ENCODE measurements around the gene YARS1.
A peak's percentile ranks its signal among the peaks of the same experiment; 100 is the strongest.

The YARS1 gene

GRCh38 chr1:32755810-32756159 lies 61.4 kb downstream of the YARS1 start:
- H3K4me3 Mint-ChIP-seq = peak overlapping the region; percentile 97
- H3K9me3 Mint-ChIP-seq = no peaks in the 10 kb centered on the region
- TF ChIP-seq, protein P1, sequence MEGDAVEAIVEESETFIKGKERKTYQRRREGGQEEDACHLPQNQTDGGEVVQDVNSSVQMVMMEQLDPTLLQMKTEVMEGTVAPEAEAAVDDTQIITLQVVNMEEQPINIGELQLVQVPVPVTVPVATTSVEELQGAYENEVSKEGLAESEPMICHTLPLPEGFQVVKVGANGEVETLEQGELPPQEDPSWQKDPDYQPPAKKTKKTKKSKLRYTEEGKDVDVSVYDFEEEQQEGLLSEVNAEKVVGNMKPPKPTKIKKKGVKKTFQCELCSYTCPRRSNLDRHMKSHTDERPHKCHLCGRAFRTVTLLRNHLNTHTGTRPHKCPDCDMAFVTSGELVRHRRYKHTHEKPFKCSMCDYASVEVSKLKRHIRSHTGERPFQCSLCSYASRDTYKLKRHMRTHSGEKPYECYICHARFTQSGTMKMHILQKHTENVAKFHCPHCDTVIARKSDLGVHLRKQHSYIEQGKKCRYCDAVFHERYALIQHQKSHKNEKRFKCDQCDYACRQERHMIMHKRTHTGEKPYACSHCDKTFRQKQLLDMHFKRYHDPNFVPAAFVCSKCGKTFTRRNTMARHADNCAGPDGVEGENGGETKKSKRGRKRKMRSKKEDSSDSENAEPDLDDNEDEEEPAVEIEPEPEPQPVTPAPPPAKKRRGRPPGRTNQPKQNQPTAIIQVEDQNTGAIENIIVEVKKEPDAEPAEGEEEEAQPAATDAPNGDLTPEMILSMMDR (IDR thresholded peaks at IDR 0.05) = no peak
- DNase-seq = no peak
- H3K4me1 Mint-ChIP-seq = peaks cover 71% of the 10 kb centered on the region
- H3K27me3 Mint-ChIP-seq (ENCODE audit: low read depth, poor library complexity) = no peaks in the 10 kb centered on the region
- no peaks in the 10 kb centered on the region for H3K36me3 Mint-ChIP-seq (ENCODE audit: low read depth)
- peak overlapping the region; percentile 90 for H3K27ac Mint-ChIP-seq

GRCh38 chr1:32755098-32755809 lies 61.9 kb downstream of the YARS1 start:
- Mint-ChIP-seq H3K27me3 (ENCODE audit: low read depth, poor library complexity) (no peaks in the 10 kb centered on the region), H3K36me3 (ENCODE audit: low read depth) (no peaks in the 10 kb centered on the region), H3K9me3 (no peaks in the 10 kb centered on the region), H3K4me1 (peaks cover 68% of the 10 kb centered on the region), H3K27ac (peak overlapping the region; percentile 36), H3K4me3 (peak overlapping the region; percentile 97)
- TF ChIP-seq, protein P1 (IDR thresholded peaks at IDR 0.05) = no peak
- no peak for DNase-seq

DNA sequence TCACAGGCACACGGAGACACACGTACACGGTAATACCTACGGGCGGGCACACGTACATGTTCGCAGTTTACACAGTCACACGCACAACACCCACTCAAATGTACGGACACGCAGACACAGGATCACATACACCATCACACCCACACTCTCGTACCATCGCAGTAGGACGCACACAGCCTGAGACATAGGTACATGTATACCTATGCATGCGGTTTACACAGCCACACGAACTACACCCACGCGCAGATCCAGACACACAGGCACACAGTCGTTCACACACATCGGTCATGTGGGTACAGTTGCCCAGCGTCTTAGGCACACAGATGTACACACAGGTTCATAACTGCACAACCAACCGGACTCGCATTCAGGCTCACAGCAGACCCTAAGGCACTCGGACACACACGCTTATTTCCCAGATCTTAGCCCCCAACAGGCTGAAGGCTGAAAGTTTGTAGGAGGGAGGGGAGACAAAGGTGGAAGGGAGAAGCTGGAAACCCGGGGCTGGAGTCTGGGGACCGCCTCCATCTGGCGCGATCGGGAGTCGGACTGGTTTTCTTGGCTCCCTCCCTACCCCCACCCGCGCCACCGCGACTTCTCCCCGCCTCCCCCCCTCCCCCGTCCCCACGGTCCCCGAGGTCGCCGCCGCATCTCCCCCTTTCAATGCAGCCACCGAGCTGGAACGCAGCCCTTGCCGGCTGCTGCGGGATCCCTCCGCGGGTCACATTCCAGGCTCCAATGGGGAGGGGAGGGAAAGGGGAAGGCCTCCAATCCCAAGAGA lies 62.7 kb downstream of the YARS1 start:
- H3K4me1 Mint-ChIP-seq = peaks cover 68% of the 10 kb centered on the region
- H3K27me3 Mint-ChIP-seq (ENCODE audit: low read depth, poor library complexity) = no peaks in the 10 kb centered on the region
- TF ChIP-seq, protein P1 (IDR thresholded peaks at IDR 0.05) = no peak
- H3K9me3 Mint-ChIP-seq = no peaks in the 10 kb centered on the region
- H3K4me3 Mint-ChIP-seq = peak overlapping the region; percentile 97
- no peaks in the 10 kb centered on the region for H3K36me3 Mint-ChIP-seq (ENCODE audit: low read depth)
- peak overlapping the region; percentile 91 for H3K27ac Mint-ChIP-seq
- peak; percentile 77 for DNase-seq

GRCh38 chr1:32753532-32754316 lies 63.4 kb downstream of the YARS1 start:
- TF ChIP-seq, protein P1 (IDR thresholded peaks at IDR 0.05) = no peak
- H3K9me3 Mint-ChIP-seq = no peaks in the 10 kb centered on the region
- peaks cover 68% of the 10 kb centered on the region for H3K4me1 Mint-ChIP-seq
- H3K4me3 Mint-ChIP-seq = peak overlapping the region; percentile 97
- H3K27me3 Mint-ChIP-seq (ENCODE audit: low read depth, poor library complexity) = no peaks in the 10 kb centered on the region
- H3K27ac Mint-ChIP-seq = peak overlapping the region; percentile 91
- DNase-seq = peak; percentile 94
- H3K36me3 Mint-ChIP-seq (ENCODE audit: low read depth) = no peaks in the 10 kb centered on the region

DNA sequence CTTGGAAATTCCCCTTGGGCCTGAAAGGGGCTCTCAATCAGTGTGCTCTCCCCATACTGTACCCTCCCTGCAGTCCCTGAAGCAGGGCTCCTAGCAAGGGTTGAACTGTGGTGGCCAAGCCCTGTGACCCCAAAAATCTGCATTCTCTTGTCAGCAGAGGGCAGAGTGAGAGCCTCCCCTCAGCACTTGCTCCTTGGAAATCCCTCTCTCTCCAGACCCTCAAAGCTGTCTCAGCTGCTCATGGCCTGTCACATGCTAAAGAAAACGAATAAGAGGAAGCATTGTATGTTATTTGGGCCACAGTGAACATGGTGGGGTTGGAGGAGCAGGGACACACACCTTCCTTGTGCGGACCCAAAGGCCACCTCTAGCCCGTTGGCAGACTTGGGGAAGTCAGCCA lies 67.4 kb downstream of the YARS1 start:
- Mint-ChIP-seq H3K9me3 (no peaks in the 10 kb centered on the region), H3K27ac (no peak overlapping the region), H3K4me1 (peaks cover 52% of the 10 kb centered on the region), H3K36me3 (ENCODE audit: low read depth) (no peaks in the 10 kb centered on the region), H3K4me3 (no peak overlapping the region), H3K27me3 (ENCODE audit: low read depth, poor library complexity) (no peaks in the 10 kb centered on the region)
- TF ChIP-seq, protein P1 (IDR thresholded peaks at IDR 0.05) = no peak
- DNase-seq = no peak

All from nephron progenitor cell (in vitro differentiated cells).